Measurements from ENCODE around the gene DXO.
"Not testable (repeated sequence)": the region's sequence is repeated elsewhere in the genome, so short reads cannot be mapped to it uniquely, and the experiment has no call there.

DNA sequence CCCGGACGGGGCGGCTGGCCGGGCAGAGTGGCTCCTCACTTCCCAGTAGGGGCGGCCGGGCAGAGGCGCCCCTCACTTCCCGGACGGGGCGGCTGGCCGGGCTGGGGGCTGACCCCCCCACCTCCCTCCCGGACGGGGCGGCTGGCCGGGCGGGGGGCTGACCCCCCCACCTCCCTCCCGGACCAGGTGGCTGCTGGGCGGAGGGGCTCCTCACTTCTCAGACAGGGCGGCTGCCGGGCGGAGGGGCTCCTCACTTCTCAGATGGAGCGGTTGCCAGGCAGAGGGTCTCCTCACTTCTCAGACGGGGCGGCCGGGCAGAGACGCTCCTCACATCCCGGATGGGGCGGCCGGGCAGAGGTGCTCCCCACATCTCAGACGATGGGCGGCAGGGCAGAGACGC lies 39.8 kb downstream of the DXO start:
- TF ChIP-seq POLR2A (IDR thresholded peaks at IDR 0.05) = not testable (repeated sequence)
- TF ChIP-seq, protein P1, sequence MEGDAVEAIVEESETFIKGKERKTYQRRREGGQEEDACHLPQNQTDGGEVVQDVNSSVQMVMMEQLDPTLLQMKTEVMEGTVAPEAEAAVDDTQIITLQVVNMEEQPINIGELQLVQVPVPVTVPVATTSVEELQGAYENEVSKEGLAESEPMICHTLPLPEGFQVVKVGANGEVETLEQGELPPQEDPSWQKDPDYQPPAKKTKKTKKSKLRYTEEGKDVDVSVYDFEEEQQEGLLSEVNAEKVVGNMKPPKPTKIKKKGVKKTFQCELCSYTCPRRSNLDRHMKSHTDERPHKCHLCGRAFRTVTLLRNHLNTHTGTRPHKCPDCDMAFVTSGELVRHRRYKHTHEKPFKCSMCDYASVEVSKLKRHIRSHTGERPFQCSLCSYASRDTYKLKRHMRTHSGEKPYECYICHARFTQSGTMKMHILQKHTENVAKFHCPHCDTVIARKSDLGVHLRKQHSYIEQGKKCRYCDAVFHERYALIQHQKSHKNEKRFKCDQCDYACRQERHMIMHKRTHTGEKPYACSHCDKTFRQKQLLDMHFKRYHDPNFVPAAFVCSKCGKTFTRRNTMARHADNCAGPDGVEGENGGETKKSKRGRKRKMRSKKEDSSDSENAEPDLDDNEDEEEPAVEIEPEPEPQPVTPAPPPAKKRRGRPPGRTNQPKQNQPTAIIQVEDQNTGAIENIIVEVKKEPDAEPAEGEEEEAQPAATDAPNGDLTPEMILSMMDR (IDR thresholded peaks at IDR 0.05) = not testable (repeated sequence)

Data from right lobe of liver (tissue), 4 donors.